K562 (cell line): Measurements from ENCODE around the gene MRM2. TPM values are rescaled to one million over a fixed set of nuclear protein-coding genes. Genes with fewer than 3 reads are reported as not detected.

Source experiments
- ATAC-seq: fragments of 200-7000 bp; cut with Tn5 transposase; 3 replicates; pipeline ENCODE4 v1.9.1; 2020; ENCODE audit warnings: moderate library complexity
- BruUV-seq: library from RNA; stranded (reverse); fragments of 400-500 nt; replicated peaks from 2 replicates; lab custom pipeline; 2021; lab: Mats Ljungman, UMichigan
- CTCF ChIA-PET: fragments of 300-600 bp; formaldehyde crosslinking; extraction: SDS; loops from one replicate; lab custom pipeline; 2021; ENCODE audit warnings: low intra/inter-chr PET ratio; lab: Yijun Ruan, JAX
- POLR2A ChIA-PET: fragments of 300-600, 350-650 bp; sonication (Branson Sonifier 250); formaldehyde crosslinking; extraction: SDS; loops from one replicate; lab custom pipeline; 2021; ENCODE audit warnings: antibody characterized with exemption, inconsistent platforms; lab: Yijun Ruan, JAX
- DNase-seq, 4 experiments: peaks; one replicate each; pipeline versions ENCODE4 v3.0.0 to v3.0.0-alpha.2; 2011 to 2018; ENCODE audit warnings: low spot score in 3 of 4, mixed read lengths in 3 of 4; ENCODE audit errors: extremely low read depth in 1 of 4
- FAIRE-seq: peaks from 2 replicates; lab custom pipeline; 2011; peaks lifted over from hg19 to GRCh38; lab: Jason Lieb, UNC
- H2AFZ ChIP-seq: 2 replicates; pipeline ENCODE4 v1.6.0; 2011; ENCODE audit warnings: low read depth, low read length, control low read depth, inconsistent platforms
- H3K27ac ChIP-seq: fragments of 200-600 bp; 3 replicates; pipeline ENCODE4 v1.8.0; 2011; ENCODE audit warnings: low read depth, mild to moderate bottlenecking, control low read depth, inconsistent platforms, low read length, moderate library complexity, mixed read lengths; ENCODE audit errors: extremely low read depth
- H3K27me3 ChIP-seq, 2 experiments: fragments of 300-600 bp in 1 of 2; 2 replicates in 1 of 2; 3 replicates in 1 of 2; pipeline versions ENCODE4 v1.6.0 to v1.8.0; 2011; ENCODE audit warnings: inconsistent platforms in 2 of 2, low read length in 2 of 2, mild to moderate bottlenecking in 1 of 2, mixed read lengths in 1 of 2, moderate library complexity in 1 of 2; ENCODE audit not compliant: control insufficient read depth in 2 of 2, insufficient read depth in 2 of 2
- H3K36me3 ChIP-seq: fragments of 300-600 bp; 3 replicates; pipeline ENCODE4 v1.8.0; 2011; ENCODE audit warnings: mild to moderate bottlenecking, low read length, inconsistent platforms; ENCODE audit not compliant: control insufficient read depth, insufficient read depth
- H3K4me1 ChIP-seq, 2 experiments: fragments of 200-600 bp in 1 of 2; replicated peaks in 1 of 2; 2 replicates in 1 of 2; 3 replicates in 1 of 2; pipeline versions ENCODE4 v1.5.1 to v1.8.0; 2011; ENCODE audit warnings: inconsistent platforms in 2 of 2, low read length in 2 of 2, mild to moderate bottlenecking in 1 of 2, mixed read lengths in 1 of 2, moderate library complexity in 1 of 2; ENCODE audit not compliant: control insufficient read depth in 2 of 2, insufficient read depth in 2 of 2
- H3K4me2 ChIP-seq: 2 replicates; pipeline ENCODE4 v1.6.1; 2011; ENCODE audit warnings: low read length, control low read depth, inconsistent platforms, mixed read lengths; ENCODE audit not compliant: insufficient read depth
- H3K4me3 ChIP-seq: fragments of 200-600 bp; sonication (generic), shearing (Covaris generic); 2 replicates; pipeline ENCODE4 v1.5.1; 2016; ENCODE audit warnings: control low read depth, inconsistent platforms
- H3K79me2 ChIP-seq: fragments of 200-600 bp; 3 replicates; pipeline ENCODE4 v1.8.0; 2011; ENCODE audit warnings: low read length, inconsistent platforms; ENCODE audit not compliant: control insufficient read depth, insufficient read depth
- H3K9ac ChIP-seq, 2 experiments: 2 replicates each; pipeline versions ENCODE4 v1.6.0 to v1.6.1; 2011; ENCODE audit warnings: low read depth in 2 of 2, low read length in 2 of 2, control low read depth in 1 of 2, inconsistent platforms in 1 of 2, mild to moderate bottlenecking in 1 of 2, mixed read lengths in 1 of 2; ENCODE audit not compliant: insufficient read depth in 1 of 2
- H3K9me1 ChIP-seq: one replicate; pipeline ENCODE4 v1.6.0; 2011; ENCODE audit warnings: inconsistent platforms, mild to moderate bottlenecking, low read length, moderate library complexity; ENCODE audit not compliant: control insufficient read depth, insufficient read depth
- H3K9me3 ChIP-seq: replicated peaks from 2 replicates; pipeline ENCODE4 v1.5.1; 2011; ENCODE audit warnings: low read depth, low read length, inconsistent platforms; ENCODE audit not compliant: control insufficient read depth, insufficient read depth
- H4K20me1 ChIP-seq: replicated peaks from 2 replicates; pipeline ENCODE4 v1.6.1; 2011; ENCODE audit warnings: low read length, inconsistent platforms, mixed read lengths; ENCODE audit not compliant: control insufficient read depth, insufficient read depth
- C11orf30 ChIP-seq: fragments of 450-650 bp; IDR thresholded peaks from 2 replicates; pipeline ENCODE4 v1.6.1; 2016; ENCODE audit warnings: low read depth, mild to moderate bottlenecking
- DDX20 ChIP-seq: fragments of 450-650 bp; IDR thresholded peaks from 2 replicates; pipeline ENCODE4 v1.6.1; 2016; ENCODE audit warnings: missing genetic modification characterization, low read depth, mild to moderate bottlenecking, missing compliant biosample characterization, moderate library complexity
- HDAC6 ChIP-seq: IDR thresholded peaks from 2 replicates; pipeline ENCODE4 v1.6.1; 2012; ENCODE audit warnings: low read depth, mild to moderate bottlenecking, control low read depth, inconsistent platforms, low read length, moderate library complexity
- NR2C2 ChIP-seq, 2 experiments: fragments of 200-800 bp in 1 of 2; sonication (Bioruptor generic) in 1 of 2; sonication (generic) in 1 of 2; formaldehyde crosslinking in 1 of 2; IDR thresholded peaks; 2 replicates each; pipeline versions ENCODE4 v1.6.1 to v1.8.0; 2016 to 2022; ENCODE audit warnings: mild to moderate bottlenecking in 1 of 2, missing compliant biosample characterization in 1 of 2, missing genetic modification characterization in 1 of 2, missing genetic modification reagents in 1 of 2
- TFAP4 ChIP-seq: sonication (generic); formaldehyde crosslinking; IDR thresholded peaks from 2 replicates; pipeline ENCODE4 v1.8.0; 2022; ENCODE audit warnings: missing genetic modification reagents, mild to moderate bottlenecking, moderate library complexity, borderline replicate concordance
- ZNF282 ChIP-seq: sonication (generic); formaldehyde crosslinking; IDR thresholded peaks from 2 replicates; pipeline ENCODE4 v1.8.1; 2023; ENCODE audit warnings: missing genetic modification reagents
- WGBS: fragments of 100-300 bp; shearing (Covaris generic); methylation state at CpG from one replicate; pipeline ENCODE4 v1.1.6; 2016; ENCODE audit warnings: low coverage, mixed read lengths; ENCODE audit not compliant: insufficient coverage; ENCODE audit errors: missing lambda C conversion rate; 5-methylcytosine and 5-hydroxymethylcytosine counted together
- in situ Hi-C: fragments of 300-500 bp; cut with MboI; formaldehyde crosslinking; loops from 4 replicates; pipeline ENCODE4 v1.15.0; 2018; ENCODE audit warnings: inconsistent platforms, mixed read lengths
- intact Hi-C: fragments of 100-400 bp; cut with micrococcal nuclease; formaldehyde crosslinking; loops from 2 replicates; pipeline ENCODE4 v1.14.2; 2022
- polyA plus RNA-seq, 8 experiments: library from polyadenylated mRNA; depleted of rRNA in 4 of 8; stranded (reverse) in 5 of 8; unstranded in 3 of 8; fragments of >200 nt; fragmentation: Nextera tagmentation in 2 of 8; fragmentation: Illumina TruSeq in 1 of 8; extraction: Ambion mirVana in 2 of 8; extraction: Trizol in 1 of 8; gene quantifications; 2 replicates each; pipeline versions ENCODE4 v1.2.1 to v1.2.3, GENCODE V29; 2011 to 2014; ENCODE audit warnings: inconsistent platforms in 1 of 8, missing spikeins in 1 of 8
- total RNA-seq, 7 experiments: library from RNA; depleted of rRNA in 6 of 7; stranded (reverse); fragments of >200 nt in 6 of 7; fragmentation: Illumina TruSeq in 2 of 7; extraction: Trizol in 2 of 7; gene quantifications; 2 replicates each; pipeline versions ENCODE4 v1.2.1 to v1.2.3, GENCODE V29; 2011 to 2021; ENCODE audit warnings: low replicate concordance in 1 of 7
- TF ChIP-seq, protein P1 (sequence below): fragments of 450-650 bp; formaldehyde crosslinking; IDR thresholded peaks from 2 replicates; pipeline ENCODE4 v1.4.0; 2020; ENCODE audit warnings: mild to moderate bottlenecking, moderate library complexity
- TF ChIP-seq, protein P2 (sequence below): fragments of 250-450 bp; sonication (Bioruptor Pico); IDR thresholded peaks from 2 replicates; pipeline ENCODE4 v1.8.0; 2021; ENCODE audit warnings: moderate library complexity, mild to moderate bottlenecking, inconsistent platforms

Gene MRM2
- total and polyA plus RNA-seq, 9 of the 15 experiments (the other 6 are each of a cell fraction or from before 2014, with no cell fraction given), result 32.4 to 116 (median 50.5) TPM

GRCh38 chr7:2218444-2218785 is 23.6 kb downstream of the MRM2 start:
- POLR2A ChIA-PET, result no interaction called here
- no peak for ATAC-seq
- 0 out of 2 replicates have a peak, but pooled peaks cover 2% of the 10 kb centered on the region for H3K9me3 ChIP-seq
- FAIRE-seq, result no peak
- no peak overlapping the region for H3K27ac ChIP-seq
- 85% methylated on average over 9 of the region's 9 CpGs for WGBS
- H3K36me3 ChIP-seq, result peaks cover 83% of the 10 kb centered on the region; the same call in 2 of the 3 replicates
- no peak for DNase-seq
- no peaks in the 10 kb centered on the region for H3K9me1 ChIP-seq
- H3K4me2 ChIP-seq, result no peak overlapping the region
- no peak overlapping the region for H3K4me3 ChIP-seq
- no peaks in the 10 kb centered on the region for H4K20me1 ChIP-seq
- H3K27me3 ChIP-seq, result no peaks in the 10 kb centered on the region
- H3K9ac ChIP-seq, result no peak overlapping the region
- BruUV-seq, result no TSS peak
- no peaks in the 10 kb centered on the region; a peak in 1 of 5 replicates for H3K4me1 ChIP-seq
- CTCF ChIA-PET, result no interaction called here
- H2AFZ ChIP-seq, result no peak overlapping the region
- intact Hi-C loops, result no loop called here
- in situ Hi-C loops, result no loop called here
- H3K79me2 ChIP-seq, result no peaks in the 10 kb centered on the region
- TF ChIP-seq TFAP4 (CRISPR knock-in tag) (no peak), C11orf30 (no peak), ZNF282 (CRISPR knock-in tag) (no peak), HDAC6 (no peak), DDX20 (no peak), NR2C2 (CRISPR knock-in tag; IDR thresholded peaks at IDR 0.05) (no peak), NR2C2 (tag; IDR thresholded peaks at IDR 0.05) (no peak)
- TF ChIP-seq, protein P1, sequence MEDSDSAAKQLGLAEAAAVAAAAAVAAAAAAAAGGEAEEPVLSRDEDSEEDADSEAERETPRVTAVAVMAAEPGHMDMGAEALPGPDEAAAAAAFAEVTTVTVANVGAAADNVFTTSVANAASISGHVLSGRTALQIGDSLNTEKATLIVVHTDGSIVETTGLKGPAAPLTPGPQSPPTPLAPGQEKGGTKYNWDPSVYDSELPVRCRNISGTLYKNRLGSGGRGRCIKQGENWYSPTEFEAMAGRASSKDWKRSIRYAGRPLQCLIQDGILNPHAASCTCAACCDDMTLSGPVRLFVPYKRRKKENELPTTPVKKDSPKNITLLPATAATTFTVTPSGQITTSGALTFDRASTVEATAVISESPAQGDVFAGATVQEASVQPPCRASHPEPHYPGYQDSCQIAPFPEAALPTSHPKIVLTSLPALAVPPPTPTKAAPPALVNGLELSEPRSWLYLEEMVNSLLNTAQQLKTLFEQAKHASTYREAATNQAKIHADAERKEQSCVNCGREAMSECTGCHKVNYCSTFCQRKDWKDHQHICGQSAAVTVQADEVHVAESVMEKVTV (CRISPR knock-in tag), result no peak
- TF ChIP-seq, protein P2, sequence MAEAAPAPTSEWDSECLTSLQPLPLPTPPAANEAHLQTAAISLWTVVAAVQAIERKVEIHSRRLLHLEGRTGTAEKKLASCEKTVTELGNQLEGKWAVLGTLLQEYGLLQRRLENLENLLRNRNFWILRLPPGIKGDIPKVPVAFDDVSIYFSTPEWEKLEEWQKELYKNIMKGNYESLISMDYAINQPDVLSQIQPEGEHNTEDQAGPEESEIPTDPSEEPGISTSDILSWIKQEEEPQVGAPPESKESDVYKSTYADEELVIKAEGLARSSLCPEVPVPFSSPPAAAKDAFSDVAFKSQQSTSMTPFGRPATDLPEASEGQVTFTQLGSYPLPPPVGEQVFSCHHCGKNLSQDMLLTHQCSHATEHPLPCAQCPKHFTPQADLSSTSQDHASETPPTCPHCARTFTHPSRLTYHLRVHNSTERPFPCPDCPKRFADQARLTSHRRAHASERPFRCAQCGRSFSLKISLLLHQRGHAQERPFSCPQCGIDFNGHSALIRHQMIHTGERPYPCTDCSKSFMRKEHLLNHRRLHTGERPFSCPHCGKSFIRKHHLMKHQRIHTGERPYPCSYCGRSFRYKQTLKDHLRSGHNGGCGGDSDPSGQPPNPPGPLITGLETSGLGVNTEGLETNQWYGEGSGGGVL, result no peak
